ENCODE data around the gene RYR2. TPM values are rescaled to one million over a fixed set of nuclear protein-coding genes. Genes with fewer than 3 reads are reported as not detected.
"Not testable (repeated sequence)": the region's sequence is repeated elsewhere in the genome, so short reads cannot be mapped to it uniquely, and the experiment has no call there.

RYR2 gene
- total RNA-seq, 1 donor from 2014 or later = not detected

GRCh38 chr1:237507005-237507404, 465.0 kb downstream of the RYR2 start:
- DNase-seq (ENCODE audit: extremely low read depth, low read depth, low spot score) = no peak

DNA sequence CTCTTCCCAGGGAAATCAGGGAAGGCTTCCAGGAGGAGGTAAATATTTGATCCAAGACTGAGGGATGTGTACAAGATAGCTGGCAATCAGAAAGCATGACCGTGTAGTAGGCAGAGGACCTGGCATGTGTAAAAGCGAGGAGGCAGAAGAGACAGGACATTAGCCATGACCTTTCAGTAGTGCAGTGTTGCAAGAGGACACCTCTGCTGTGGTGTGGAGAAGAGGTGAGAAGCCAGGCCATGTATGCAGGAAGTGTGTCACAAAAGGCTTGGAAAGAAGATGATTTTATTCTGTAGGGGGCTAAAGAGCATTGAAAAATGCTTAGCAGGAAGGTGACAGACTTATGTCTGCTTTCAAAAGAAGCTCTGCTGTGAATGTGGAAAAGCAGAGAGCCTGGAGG, 467.8 kb downstream of the RYR2 start:
- DNase-seq (ENCODE audit: extremely low read depth, low read depth, low spot score) = no peak

- no peak for DNase-seq (ENCODE audit: extremely low read depth, low read depth, low spot score)
These were observed 483.1 kb downstream of the RYR2 start for GRCh38 chr1:237525102-237525501.

GRCh38 chr1:237527761-237528160, 485.8 kb downstream of the RYR2 start:
- no peak for DNase-seq (ENCODE audit: extremely low read depth, low read depth, low spot score)

DNA sequence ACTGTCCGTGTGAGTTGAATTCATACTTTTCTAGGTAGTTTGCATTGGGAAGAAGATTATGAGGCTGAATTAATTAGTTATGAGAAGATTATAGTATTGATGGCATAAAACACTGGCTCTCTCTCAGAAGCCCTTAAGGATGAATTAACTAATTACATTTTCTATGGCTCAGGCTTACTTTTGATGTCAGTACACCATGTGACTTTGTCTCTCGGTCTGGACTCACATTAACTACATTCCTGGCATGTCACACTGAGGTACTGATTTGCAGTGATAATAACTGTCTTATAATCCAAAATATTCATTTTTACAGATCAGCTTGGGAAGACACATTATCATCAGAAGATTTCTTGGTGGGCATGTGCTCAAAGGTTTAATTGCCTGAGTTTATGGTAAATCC, 486.6 kb downstream of the RYR2 start:
- no peak for DNase-seq (ENCODE audit: extremely low read depth, low read depth, low spot score)

- DNase-seq (ENCODE audit: extremely low read depth, low read depth, low spot score) = no peak
These were observed 497.1 kb downstream of the RYR2 start for GRCh38 chr1:237539055-237539454.

GRCh38 chr1:237542525-237543418, 500.8 kb downstream of the RYR2 start:
- DNase-seq (ENCODE audit: extremely low read depth, low read depth, low spot score) = no peak

DNA sequence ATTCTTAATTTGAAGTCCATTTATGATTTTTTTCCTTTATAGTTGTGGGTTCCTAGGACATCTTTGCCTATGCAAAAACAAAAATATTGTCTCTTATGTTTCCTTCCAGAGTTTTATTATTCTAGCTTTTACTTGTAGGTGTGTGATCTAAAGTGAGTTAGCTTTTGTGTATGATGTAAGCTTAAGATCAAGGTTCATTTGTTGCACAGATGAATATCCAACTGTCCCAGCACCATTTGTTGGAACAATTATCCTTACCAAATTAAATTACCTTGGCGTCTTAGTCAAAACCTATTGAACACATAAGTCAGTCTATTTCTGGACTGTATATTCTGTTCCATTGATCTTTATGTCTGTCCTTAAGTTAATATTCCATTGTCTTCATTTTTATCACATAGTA, 511.1 kb downstream of the RYR2 start:
- no peak for DNase-seq (ENCODE audit: extremely low read depth, low read depth, low spot score)

DNA sequence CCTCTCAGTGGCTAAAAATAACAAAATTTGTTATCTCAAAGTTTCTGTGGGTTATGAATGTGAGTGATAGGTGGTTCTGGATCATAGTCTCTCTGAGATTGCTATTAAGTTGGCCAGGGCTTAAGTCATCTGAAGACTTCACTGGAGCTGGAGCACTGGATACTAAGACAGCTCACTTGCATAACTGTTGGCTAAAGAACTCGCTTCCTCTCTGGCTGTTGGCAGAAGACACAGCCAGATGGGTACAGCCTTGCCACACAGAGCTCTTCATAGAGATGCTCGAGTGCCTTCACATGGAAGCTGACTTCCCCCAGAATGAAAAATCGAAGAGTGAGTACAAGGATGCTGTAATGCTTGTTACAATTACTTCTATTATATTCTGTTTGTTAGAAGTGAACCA, 514.9 kb downstream of the RYR2 start:
- no peak for DNase-seq (ENCODE audit: extremely low read depth, low read depth, low spot score)

GRCh38 chr1:237562242-237562823, 520.3 kb downstream of the RYR2 start:
- peak; percentile 31 for DNase-seq (ENCODE audit: extremely low read depth, low read depth, low spot score)

DNA sequence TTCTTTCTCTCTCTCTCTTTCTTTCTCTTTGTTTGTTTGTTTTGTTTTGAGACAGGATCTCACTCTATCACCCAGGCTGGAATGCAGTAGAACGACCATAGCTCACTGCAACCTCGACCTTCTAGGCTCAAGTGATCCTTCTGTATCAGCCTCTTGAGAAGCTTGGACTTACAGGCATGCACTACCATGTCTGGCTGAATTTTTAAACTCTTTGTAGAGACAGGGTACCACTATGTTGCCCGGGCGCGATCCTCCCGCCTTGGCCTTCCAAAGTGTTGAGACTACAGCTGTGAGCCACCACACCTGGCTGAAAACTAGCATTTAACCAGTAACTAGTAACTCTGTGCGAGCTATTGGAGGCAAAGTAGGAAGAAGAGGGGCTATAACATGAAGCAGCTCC, 523.3 kb downstream of the RYR2 start:
- DNase-seq (ENCODE audit: extremely low read depth, low read depth, low spot score) = no peak

DNA sequence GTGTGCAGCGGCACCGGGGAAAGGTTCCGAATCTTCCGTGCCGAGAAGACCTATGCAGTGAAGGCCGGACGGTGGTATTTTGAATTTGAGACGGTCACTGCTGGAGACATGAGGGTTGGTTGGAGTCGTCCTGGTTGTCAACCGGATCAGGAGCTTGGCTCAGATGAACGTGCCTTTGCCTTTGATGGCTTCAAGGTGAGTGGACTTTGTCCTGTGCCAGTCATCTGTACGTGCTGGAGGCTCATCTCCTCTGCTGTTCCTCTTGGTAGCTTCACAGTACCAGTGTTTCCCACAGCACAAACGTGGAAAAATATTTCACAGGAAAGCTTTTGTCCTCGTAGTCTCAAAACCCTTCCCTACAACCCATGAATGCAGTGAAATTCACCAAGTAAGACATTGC, 524.6 kb downstream of the RYR2 start:
- no peak for DNase-seq (ENCODE audit: extremely low read depth, low read depth, low spot score)

- DNase-seq (ENCODE audit: extremely low read depth, low read depth, low spot score) = no peak
These were observed 527.0 kb downstream of the RYR2 start for GRCh38 chr1:237568955-237569354.

GRCh38 chr1:237570530-237570929, 528.5 kb downstream of the RYR2 start:
- DNase-seq (ENCODE audit: extremely low read depth, low read depth, low spot score) = no peak

DNA sequence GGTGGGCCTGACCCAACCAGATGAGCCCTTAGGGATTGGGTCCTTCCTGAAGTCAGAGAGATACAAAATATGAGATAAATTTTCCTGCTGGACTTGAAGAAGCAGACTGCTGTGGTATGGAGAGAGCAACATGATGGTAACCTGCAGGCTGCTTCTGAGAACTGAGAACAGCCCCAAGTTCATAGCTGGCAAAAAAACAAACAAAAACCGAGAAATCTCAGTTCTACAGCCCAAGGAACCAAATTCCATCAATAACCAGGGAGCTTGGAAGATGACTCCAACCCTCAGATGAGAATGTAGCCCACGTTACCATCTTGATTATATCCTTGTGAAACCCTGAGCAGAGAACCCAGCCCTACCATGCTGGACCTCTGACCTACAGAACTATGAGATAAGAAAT, 532.6 kb downstream of the RYR2 start:
- DNase-seq (ENCODE audit: extremely low read depth, low read depth, low spot score) = no peak

GRCh38 chr1:237578540-237578939, 536.6 kb downstream of the RYR2 start:
- no peak for DNase-seq (ENCODE audit: extremely low read depth, low read depth, low spot score)

GRCh38 chr1:237580726-237581125, 538.7 kb downstream of the RYR2 start:
- DNase-seq (ENCODE audit: extremely low read depth, low read depth, low spot score) = no peak

DNA sequence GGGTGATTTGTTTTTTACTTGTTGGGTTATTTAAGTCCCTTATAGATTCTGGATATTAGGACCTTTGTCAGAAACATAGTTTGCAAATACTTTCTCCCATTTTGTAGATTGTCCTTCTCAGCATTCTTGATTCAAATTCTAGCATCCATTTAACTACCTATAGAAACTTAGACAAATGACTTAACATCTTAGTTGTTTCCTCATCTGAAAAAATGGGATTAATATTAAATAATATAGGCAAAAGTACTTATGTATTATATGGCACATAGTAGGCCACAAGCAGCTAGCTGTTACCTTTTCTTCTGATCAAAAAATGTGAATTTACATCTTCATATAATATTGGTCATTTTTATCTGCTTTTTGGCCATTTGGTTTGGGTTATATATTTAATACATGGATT, 541.3 kb downstream of the RYR2 start:
- DNase-seq (ENCODE audit: extremely low read depth, low read depth, low spot score) = no peak

GRCh38 chr1:237583756-237584155, 541.8 kb downstream of the RYR2 start:
- no peak for DNase-seq (ENCODE audit: extremely low read depth, low read depth, low spot score)

DNA sequence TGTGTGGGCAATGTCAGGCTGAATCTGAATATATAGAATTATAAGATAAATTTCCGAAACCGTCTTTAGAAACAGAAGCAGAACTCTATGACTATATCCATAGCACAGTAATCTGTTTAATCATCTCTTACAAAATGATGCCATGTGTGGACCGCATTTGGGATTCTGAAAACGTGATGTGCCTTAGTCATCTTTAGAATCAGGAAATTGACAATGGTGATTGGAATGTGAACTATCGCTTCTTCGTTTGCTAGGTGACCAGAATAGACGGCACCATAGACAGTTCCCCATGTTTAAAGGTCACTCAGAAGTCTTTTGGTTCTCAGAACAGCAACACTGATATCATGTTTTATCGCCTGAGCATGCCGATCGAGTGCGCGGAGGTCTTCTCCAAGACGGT, 548.4 kb downstream of the RYR2 start:
- no peak for DNase-seq (ENCODE audit: extremely low read depth, low read depth, low spot score)

DNA sequence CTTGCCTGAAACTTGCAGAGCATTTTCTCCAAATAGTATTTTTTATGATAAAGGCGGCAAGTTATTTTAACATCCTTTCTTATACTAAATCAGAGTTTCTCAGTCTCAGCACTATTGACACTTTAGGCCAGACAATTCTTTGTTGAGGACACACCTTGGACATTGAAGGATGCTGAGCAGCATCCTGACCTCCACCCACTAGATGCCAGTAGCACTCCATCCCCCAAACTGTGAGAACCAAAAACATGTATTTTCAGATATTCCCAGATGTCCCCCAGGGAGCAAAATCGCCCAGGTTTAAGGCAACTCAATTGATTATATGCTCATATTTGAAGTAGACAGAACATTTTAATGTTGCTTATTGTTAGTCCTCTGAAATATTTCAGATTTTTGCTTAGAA, 549.4 kb downstream of the RYR2 start:
- DNase-seq (ENCODE audit: extremely low read depth, low read depth, low spot score) = no peak

GRCh38 chr1:237603036-237603568, 561.1 kb downstream of the RYR2 start:
- not testable (repeated sequence) for DNase-seq (ENCODE audit: extremely low read depth, low read depth, low spot score)

Data from glomerular endothelial cell (primary cell).